Measurements from ENCODE around the gene PHACTR3.

PHACTR3 gene

GRCh38 chr20:59754551-59754950, 150.2 kb downstream of the PHACTR3 start:
- H3K27me3 ChIP-seq (ENCODE audit: control insufficient read depth, insufficient read depth, low read length), result peaks cover 8% of the 10 kb centered on the region
- no peak overlapping the region for H3K4me2 ChIP-seq (ENCODE audit: low read length)
- H3K4me3 ChIP-seq (ENCODE audit: low read depth, low read length), result no peak overlapping the region
- no peak for TF ChIP-seq CTCF (IDR thresholded peaks at IDR 0.05)
- no peak overlapping the region for H3K27ac ChIP-seq
- H3K4me1 ChIP-seq, result no peaks in the 10 kb centered on the region
- no peaks in the 10 kb centered on the region for H3K9me3 ChIP-seq (ENCODE audit: control insufficient read depth, low read length)
- H3K79me2 ChIP-seq, result no peaks in the 10 kb centered on the region
- no peak overlapping the region for H3K9ac ChIP-seq
- H2AFZ ChIP-seq, result no peak overlapping the region
- H3K36me3 ChIP-seq (ENCODE audit: control insufficient read depth, insufficient read depth, low read length), result no peaks in the 10 kb centered on the region

GRCh38 chr20:59756241-59756640, 151.9 kb downstream of the PHACTR3 start:
- TF ChIP-seq CTCF (IDR thresholded peaks at IDR 0.05), result no peak
- H3K9me3 ChIP-seq (ENCODE audit: control insufficient read depth, low read length), result no peaks in the 10 kb centered on the region
- H3K4me2 ChIP-seq (ENCODE audit: low read length), result no peak overlapping the region
- H3K9ac ChIP-seq, result no peak overlapping the region
- no peaks in the 10 kb centered on the region for H3K79me2 ChIP-seq
- H3K27ac ChIP-seq, result no peak overlapping the region
- no peak overlapping the region for H3K4me3 ChIP-seq (ENCODE audit: low read depth, low read length)
- H2AFZ ChIP-seq, result no peak overlapping the region
- H3K4me1 ChIP-seq, result no peaks in the 10 kb centered on the region
- no peaks in the 10 kb centered on the region for H3K36me3 ChIP-seq (ENCODE audit: control insufficient read depth, insufficient read depth, low read length)
- H3K27me3 ChIP-seq (ENCODE audit: control insufficient read depth, insufficient read depth, low read length), result peaks cover 8% of the 10 kb centered on the region

GRCh38 chr20:59764037-59764436, 159.7 kb downstream of the PHACTR3 start:
- Histone ChIP-seq H3K9ac (no peak overlapping the region), H3K36me3 (ENCODE audit: control insufficient read depth, insufficient read depth, low read length) (no peaks in the 10 kb centered on the region), H3K9me3 (ENCODE audit: control insufficient read depth, low read length) (no peaks in the 10 kb centered on the region), H3K79me2 (no peaks in the 10 kb centered on the region), H3K4me3 (ENCODE audit: low read depth, low read length) (no peak overlapping the region), H3K4me2 (ENCODE audit: low read length) (no peak overlapping the region), H3K27ac (no peak overlapping the region), H2AFZ (no peak overlapping the region), H3K27me3 (ENCODE audit: control insufficient read depth, insufficient read depth, low read length) (no peaks in the 10 kb centered on the region), H3K4me1 (no peaks in the 10 kb centered on the region)
- TF ChIP-seq CTCF (IDR thresholded peaks at IDR 0.05), result no peak

GRCh38 chr20:59765599-59766177, 161.3 kb downstream of the PHACTR3 start:
- Histone ChIP-seq H3K9ac (no peak overlapping the region), H3K4me3 (ENCODE audit: low read depth, low read length) (no peak overlapping the region), H3K27me3 (ENCODE audit: control insufficient read depth, insufficient read depth, low read length) (no peaks in the 10 kb centered on the region), H3K9me3 (ENCODE audit: control insufficient read depth, low read length) (no peaks in the 10 kb centered on the region), H3K4me2 (ENCODE audit: low read length) (no peak overlapping the region), H3K27ac (no peak overlapping the region), H3K79me2 (no peaks in the 10 kb centered on the region), H3K4me1 (no peaks in the 10 kb centered on the region), H3K36me3 (ENCODE audit: control insufficient read depth, insufficient read depth, low read length) (no peaks in the 10 kb centered on the region), H2AFZ (no peak overlapping the region)
- no peak for TF ChIP-seq CTCF (IDR thresholded peaks at IDR 0.05)

- no peak for TF ChIP-seq CTCF (IDR thresholded peaks at IDR 0.05)
- no peak overlapping the region for H3K4me3 ChIP-seq (ENCODE audit: low read depth, low read length)
- H3K9ac ChIP-seq, result no peak overlapping the region
- no peaks in the 10 kb centered on the region for H3K9me3 ChIP-seq (ENCODE audit: control insufficient read depth, low read length)
- H3K27me3 ChIP-seq (ENCODE audit: control insufficient read depth, insufficient read depth, low read length), result no peaks in the 10 kb centered on the region
- H3K4me1 ChIP-seq, result no peaks in the 10 kb centered on the region
- no peak overlapping the region for H2AFZ ChIP-seq
- no peak overlapping the region for H3K27ac ChIP-seq
- H3K4me2 ChIP-seq (ENCODE audit: low read length), result no peak overlapping the region
- no peaks in the 10 kb centered on the region for H3K36me3 ChIP-seq (ENCODE audit: control insufficient read depth, insufficient read depth, low read length)
- H3K79me2 ChIP-seq, result no peaks in the 10 kb centered on the region
These were observed 163.3 kb downstream of the PHACTR3 start for GRCh38 chr20:59767656-59768055.

Measured in parathyroid adenoma (tissue), 2 donors.